HepG2 (cell line): ENCODE results near the gene OTC. TPM values are rescaled to one million over a fixed set of nuclear protein-coding genes. Genes with fewer than 3 reads are reported as not detected.

Source experiments
- BHLHE40 ChIP-seq: IDR thresholded peaks from 2 replicates; pipeline ENCODE4 v1.6.1; 2011; ENCODE audit warnings: low read length, improper control_type of control experiment
- HDAC2 ChIP-seq: sonication (generic); formaldehyde crosslinking; IDR thresholded peaks from 2 replicates; pipeline ENCODE4 v1.4.0; 2020; ENCODE audit warnings: missing genetic modification reagents
- KIAA2018 ChIP-seq: sonication (generic); formaldehyde crosslinking; IDR thresholded peaks from 2 replicates; pipeline ENCODE4 v1.5.0; 2020; ENCODE audit warnings: mild to moderate bottlenecking, missing genetic modification reagents, borderline replicate concordance
- KLF11 ChIP-seq: IDR thresholded peaks from 2 replicates; pipeline ENCODE4 v1.6.1; 2016; ENCODE audit warnings: missing compliant biosample characterization
- MXI1 ChIP-seq: IDR thresholded peaks from 3 replicates; pipeline ENCODE4 v1.6.1; 2012; ENCODE audit warnings: low read depth, low read length, inconsistent platforms, borderline replicate concordance
- TAF15 ChIP-seq: fragments of 200-400 bp; formaldehyde crosslinking; IDR thresholded peaks from one replicate; pipeline ENCODE4 v1.6.1; 2018; ENCODE audit warnings: mild to moderate bottlenecking, low read depth, low read length; ENCODE audit not compliant: poor library complexity, severe bottlenecking
- TSC22D2 ChIP-seq: sonication (generic); formaldehyde crosslinking; IDR thresholded peaks from 2 replicates; pipeline ENCODE4 v1.5.1; 2020; ENCODE audit warnings: missing genetic modification reagents, mild to moderate bottlenecking, borderline replicate concordance
- U2AF2 ChIP-seq: fragments of 200-400 bp; formaldehyde crosslinking; IDR thresholded peaks from 2 replicates; pipeline ENCODE4 v1.6.1; 2017; ENCODE audit warnings: low read depth, mild to moderate bottlenecking, low read length
- ZFAT ChIP-seq: sonication (generic); formaldehyde crosslinking; conservative IDR thresholded peaks from 2 replicates; pipeline ENCODE4 v1.8.1; 2023; ENCODE audit warnings: missing genetic modification reagents, inconsistent platforms
- polyA plus RNA-seq, 8 experiments: library from polyadenylated mRNA; depleted of rRNA in 3 of 8; stranded (reverse) in 7 of 8; unstranded in 1 of 8; fragments of >200 nt; fragmentation: Illumina TruSeq in 4 of 8; extraction: Trizol in 4 of 8; gene quantifications; 2 replicates each; pipeline versions ENCODE4 v1.2.1 to v1.2.3, GENCODE V29; 2011 to 2016; ENCODE audit warnings: low read depth in 4 of 8, missing spikeins in 1 of 8, mixed read lengths in 1 of 8; ENCODE audit not compliant: insufficient read depth in 1 of 8
- total RNA-seq, 5 experiments: library from RNA; depleted of rRNA; stranded (reverse); fragments of >200 nt; fragmentation: Illumina TruSeq; extraction: Trizol; gene quantifications; 2 replicates each; pipeline ENCODE4 v1.2.3, GENCODE V29; 2016; ENCODE audit warnings: low read depth in 1 of 5
- TF ChIP-seq, protein P1 (sequence below): sonication (generic); formaldehyde crosslinking; IDR thresholded peaks from 2 replicates; pipeline ENCODE4 v1.5.1; 2020; ENCODE audit warnings: mild to moderate bottlenecking, moderate library complexity, missing genetic modification reagents
- TF ChIP-seq, protein P2 (sequence below): sonication (generic); formaldehyde crosslinking; IDR thresholded peaks from 2 replicates; pipeline ENCODE4 v1.4.0; 2020; ENCODE audit warnings: missing genetic modification reagents, borderline replicate concordance
- TF ChIP-seq, protein P3 (sequence below): sonication (generic); formaldehyde crosslinking; IDR thresholded peaks from 2 replicates; pipeline ENCODE4 v1.4.0; 2020; ENCODE audit warnings: missing genetic modification reagents

OTC gene
- total and polyA plus RNA-seq, 2 of the 13 experiments (the other 11 are each of a cell fraction or from before 2014, with no cell fraction given): 0.04 to 1.8 TPM

- TF ChIP-seq, protein P1, sequence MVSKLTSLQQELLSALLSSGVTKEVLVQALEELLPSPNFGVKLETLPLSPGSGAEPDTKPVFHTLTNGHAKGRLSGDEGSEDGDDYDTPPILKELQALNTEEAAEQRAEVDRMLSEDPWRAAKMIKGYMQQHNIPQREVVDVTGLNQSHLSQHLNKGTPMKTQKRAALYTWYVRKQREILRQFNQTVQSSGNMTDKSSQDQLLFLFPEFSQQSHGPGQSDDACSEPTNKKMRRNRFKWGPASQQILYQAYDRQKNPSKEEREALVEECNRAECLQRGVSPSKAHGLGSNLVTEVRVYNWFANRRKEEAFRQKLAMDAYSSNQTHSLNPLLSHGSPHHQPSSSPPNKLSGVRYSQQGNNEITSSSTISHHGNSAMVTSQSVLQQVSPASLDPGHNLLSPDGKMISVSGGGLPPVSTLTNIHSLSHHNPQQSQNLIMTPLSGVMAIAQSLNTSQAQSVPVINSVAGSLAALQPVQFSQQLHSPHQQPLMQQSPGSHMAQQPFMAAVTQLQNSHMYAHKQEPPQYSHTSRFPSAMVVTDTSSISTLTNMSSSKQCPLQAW: peak; percentile 70
- no peak for TF ChIP-seq TSC22D2 (CRISPR knock-in tag)
- TF ChIP-seq TAF15: no peak
- TF ChIP-seq ZFAT (CRISPR knock-in tag): peak; percentile 83
- no peak for TF ChIP-seq U2AF2
- TF ChIP-seq, protein P2, sequence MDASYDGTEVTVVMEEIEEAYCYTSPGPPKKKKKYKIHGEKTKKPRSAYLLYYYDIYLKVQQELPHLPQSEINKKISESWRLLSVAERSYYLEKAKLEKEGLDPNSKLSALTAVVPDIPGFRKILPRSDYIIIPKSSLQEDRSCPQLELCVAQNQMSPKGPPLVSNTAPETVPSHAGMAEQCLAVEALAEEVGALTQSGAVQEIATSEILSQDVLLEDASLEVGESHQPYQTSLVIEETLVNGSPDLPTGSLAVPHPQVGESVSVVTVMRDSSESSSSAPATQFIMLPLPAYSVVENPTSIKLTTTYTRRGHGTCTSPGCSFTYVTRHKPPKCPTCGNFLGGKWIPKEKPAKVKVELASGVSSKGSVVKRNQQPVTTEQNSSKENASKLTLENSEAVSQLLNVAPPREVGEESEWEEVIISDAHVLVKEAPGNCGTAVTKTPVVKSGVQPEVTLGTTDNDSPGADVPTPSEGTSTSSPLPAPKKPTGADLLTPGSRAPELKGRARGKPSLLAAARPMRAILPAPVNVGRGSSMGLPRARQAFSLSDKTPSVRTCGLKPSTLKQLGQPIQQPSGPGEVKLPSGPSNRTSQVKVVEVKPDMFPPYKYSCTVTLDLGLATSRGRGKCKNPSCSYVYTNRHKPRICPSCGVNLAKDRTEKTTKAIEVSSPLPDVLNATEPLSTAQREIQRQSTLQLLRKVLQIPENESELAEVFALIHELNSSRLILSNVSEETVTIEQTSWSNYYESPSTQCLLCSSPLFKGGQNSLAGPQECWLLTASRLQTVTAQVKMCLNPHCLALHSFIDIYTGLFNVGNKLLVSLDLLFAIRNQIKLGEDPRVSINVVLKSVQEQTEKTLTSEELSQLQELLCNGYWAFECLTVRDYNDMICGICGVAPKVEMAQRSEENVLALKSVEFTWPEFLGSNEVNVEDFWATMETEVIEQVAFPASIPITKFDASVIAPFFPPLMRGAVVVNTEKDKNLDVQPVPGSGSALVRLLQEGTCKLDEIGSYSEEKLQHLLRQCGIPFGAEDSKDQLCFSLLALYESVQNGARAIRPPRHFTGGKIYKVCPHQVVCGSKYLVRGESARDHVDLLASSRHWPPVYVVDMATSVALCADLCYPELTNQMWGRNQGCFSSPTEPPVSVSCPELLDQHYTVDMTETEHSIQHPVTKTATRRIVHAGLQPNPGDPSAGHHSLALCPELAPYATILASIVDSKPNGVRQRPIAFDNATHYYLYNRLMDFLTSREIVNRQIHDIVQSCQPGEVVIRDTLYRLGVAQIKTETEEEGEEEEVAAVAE (CRISPR knock-in tag): no peak
- no peak for TF ChIP-seq KIAA2018 (CRISPR knock-in tag)
- TF ChIP-seq KLF11: no peak
- peak; percentile 83; the same call in 2 of the 3 replicates for TF ChIP-seq MXI1
- TF ChIP-seq BHLHE40: no peak
- peak; percentile 54; the same call in 1 of the 2 replicates for TF ChIP-seq HDAC2 (CRISPR knock-in tag)
- TF ChIP-seq, protein P3, sequence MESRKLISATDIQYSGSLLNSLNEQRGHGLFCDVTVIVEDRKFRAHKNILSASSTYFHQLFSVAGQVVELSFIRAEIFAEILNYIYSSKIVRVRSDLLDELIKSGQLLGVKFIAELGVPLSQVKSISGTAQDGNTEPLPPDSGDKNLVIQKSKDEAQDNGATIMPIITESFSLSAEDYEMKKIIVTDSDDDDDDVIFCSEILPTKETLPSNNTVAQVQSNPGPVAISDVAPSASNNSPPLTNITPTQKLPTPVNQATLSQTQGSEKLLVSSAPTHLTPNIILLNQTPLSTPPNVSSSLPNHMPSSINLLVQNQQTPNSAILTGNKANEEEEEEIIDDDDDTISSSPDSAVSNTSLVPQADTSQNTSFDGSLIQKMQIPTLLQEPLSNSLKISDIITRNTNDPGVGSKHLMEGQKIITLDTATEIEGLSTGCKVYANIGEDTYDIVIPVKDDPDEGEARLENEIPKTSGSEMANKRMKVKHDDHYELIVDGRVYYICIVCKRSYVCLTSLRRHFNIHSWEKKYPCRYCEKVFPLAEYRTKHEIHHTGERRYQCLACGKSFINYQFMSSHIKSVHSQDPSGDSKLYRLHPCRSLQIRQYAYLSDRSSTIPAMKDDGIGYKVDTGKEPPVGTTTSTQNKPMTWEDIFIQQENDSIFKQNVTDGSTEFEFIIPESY (CRISPR knock-in tag): no peak
Observed at GRCh38 chrX:38327007-38327774, 25.2 kb upstream of the OTC start, which contains the start of gene RPGR (continued).
